CD4-positive, alpha-beta memory T cell (primary cell): ENCODE results near the gene NDUFV1. TPM values are rescaled to one million over a fixed set of nuclear protein-coding genes. Genes with fewer than 3 reads are reported as not detected.

Experiments used
- CTCF ChIA-PET: fragments of 350-600 bp; sonication (Branson Sonifier 250); formaldehyde crosslinking; loops from one replicate; lab custom pipeline; 2021; ENCODE audit warnings: inconsistent platforms; ENCODE audit not compliant: partially characterized antibody; lab: Charles Lee
- POLR2A ChIA-PET: fragments of 350-600 bp; sonication (Branson Sonifier 250); formaldehyde crosslinking; loops from one replicate; lab custom pipeline; 2021; ENCODE audit not compliant: partially characterized antibody; lab: Charles Lee
- DNase-seq, 5 donors: peaks; one replicate each; pipeline versions ENCODE4 v3.0.0 to v3.0.0-alpha.2; 2020 to 2022; ENCODE audit warnings: mixed read lengths in 1 of 5
- H3K27ac ChIP-seq: one replicate; pipeline ENCODE4 v1.7.0; 2013; ENCODE audit warnings: low read depth, low read length
- H3K27me3 ChIP-seq: 2 replicates; pipeline ENCODE4 v1.7.0; 2013; ENCODE audit warnings: mild to moderate bottlenecking, low read length, moderate library complexity; ENCODE audit not compliant: insufficient read depth
- H3K36me3 ChIP-seq: 2 replicates; pipeline ENCODE4 v1.7.0; 2013; ENCODE audit warnings: mild to moderate bottlenecking, low read length, moderate library complexity; ENCODE audit not compliant: insufficient read depth
- H3K4me1 ChIP-seq: 2 replicates; pipeline ENCODE4 v1.7.0; 2013; ENCODE audit warnings: mild to moderate bottlenecking, low read length, moderate library complexity; ENCODE audit not compliant: insufficient read depth
- H3K4me3 ChIP-seq, 2 donors: one replicate each; pipeline ENCODE4 v1.7.0; 2013; ENCODE audit warnings: low read length in 2 of 2, mild to moderate bottlenecking in 1 of 2
- H3K9me3 ChIP-seq, 2 donors: one replicate each; pipeline ENCODE4 v1.7.0; 2013; ENCODE audit warnings: low read length in 2 of 2, control low read depth in 1 of 2; ENCODE audit not compliant: control insufficient read depth in 1 of 2
- H3K27ac Mint-ChIP-seq, 7 donors: one replicate each; pipeline ENCODE4 v1.8.0; 2020 to 2021; ENCODE audit warnings: mixed read lengths in 7 of 7, mild to moderate bottlenecking in 6 of 7, inconsistent platforms in 3 of 7, moderate library complexity in 3 of 7
- H3K27me3 Mint-ChIP-seq, 2 donors: one replicate each; pipeline ENCODE4 v1.8.0; 2020 to 2021; ENCODE audit warnings: mixed read lengths in 2 of 2
- H3K36me3 Mint-ChIP-seq, 2 donors: one replicate each; pipeline ENCODE4 v1.8.0; 2020 to 2021; ENCODE audit warnings: mixed read lengths in 2 of 2, inconsistent platforms in 1 of 2, mild to moderate bottlenecking in 1 of 2
- H3K4me1 Mint-ChIP-seq, 4 donors: one replicate each; pipeline ENCODE4 v1.8.0; 2020 to 2021; ENCODE audit warnings: mixed read lengths in 4 of 4, mild to moderate bottlenecking in 1 of 4
- H3K4me3 Mint-ChIP-seq, 8 donors: one replicate each; pipeline ENCODE4 v1.8.0; 2020 to 2021; ENCODE audit warnings: mixed read lengths in 8 of 8, mild to moderate bottlenecking in 7 of 8, moderate library complexity in 6 of 8, inconsistent platforms in 3 of 8
- H3K9me3 Mint-ChIP-seq, 8 donors: one replicate each; pipeline ENCODE4 v1.8.0; 2020 to 2021; ENCODE audit warnings: mixed read lengths in 8 of 8, mild to moderate bottlenecking in 5 of 8, inconsistent platforms in 3 of 8, moderate library complexity in 1 of 8
- intact Hi-C: fragments of 100-400 bp; cut with micrococcal nuclease; formaldehyde crosslinking; loops from one replicate; pipeline ENCODE4 v1.15.1; 2023
- polyA plus RNA-seq, 2 donors: library from polyadenylated mRNA; unstranded; fragments of 300-500 nt; fragmentation: Illumina TruSeq; gene quantifications; one replicate each; pipeline ENCODE4 v1.2.3, GENCODE V29; 2021
- total RNA-seq, 2 experiments: library from RNA; stranded (reverse); gene quantifications; one replicate each; pipeline ENCODE4 v1.2.3, GENCODE V29; 2021

Gene NDUFV1
- total and polyA plus RNA-seq, 4 experiments from 2014 or later, result 124 to 212 (median 169) TPM

DNA sequence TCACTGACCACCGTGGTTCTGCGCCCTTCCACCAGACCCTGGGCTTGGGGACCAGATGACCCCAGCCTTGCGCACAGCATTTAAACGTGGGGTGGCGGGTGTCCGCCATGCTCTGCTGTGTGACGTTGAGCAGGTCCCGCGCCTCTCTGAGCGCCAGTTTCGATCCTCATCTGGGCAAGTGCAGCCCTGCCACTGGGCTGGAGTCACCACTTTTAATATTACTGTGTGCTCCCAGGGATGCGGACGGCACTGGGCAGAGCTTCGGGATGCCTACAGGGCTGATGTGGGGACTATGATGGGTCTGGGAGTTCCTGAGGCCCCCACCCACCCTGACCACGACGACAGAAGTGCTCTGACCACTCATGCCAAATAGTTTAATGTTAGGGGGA, 24.2 kb downstream of the NDUFV1 start:
- Histone ChIP-seq H3K4me1 (peaks cover 14% of the 10 kb centered on the region), H3K9me3 (no peaks in the 10 kb centered on the region), H3K27ac (peak overlapping the region; percentile 81), H3K4me3 (peak overlapping the region; percentile 3 to 84), H3K36me3 (no peaks in the 10 kb centered on the region), H3K27me3 (no peaks in the 10 kb centered on the region)
- Mint-ChIP-seq H3K27me3 (no peaks in the 10 kb centered on the region), H3K9me3 (peaks cover 0 to 2% (median 0%) of the 10 kb centered on the region in 8 donors), H3K4me3 (peak overlapping the region; percentile 78 to 91 (median 89)), H3K27ac (peak overlapping the region; percentile 61 to 96 (median 92)), H3K36me3 (no peaks in the 10 kb centered on the region), H3K4me1 (peaks cover 3 to 11% (median 6%) of the 10 kb centered on the region in 4 donors)
- CTCF ChIA-PET, result interaction anchor here (1.5 to 6.3 kb wide), 5 partner anchors 16 to 31 kb away, joined by 7 to 67 read pairs (median 12); partner anchors contain the start of gene ACY3
- POLR2A ChIA-PET, result interaction anchor here (0.6 to 3.3 kb wide), 7 partner anchors 15 to 391 kb away, joined by 3 to 44 read pairs (median 26); partner anchors contain the start of genes ACY3 and POLD4
- peak in 1 of 5 donors; percentile 22 for DNase-seq
- intact Hi-C loops, result loop anchor here (1.0 to 2.0 kb wide), 2 partner anchors 174 to 278 kb away; partner anchors contain the start of gene POLD4

DNA sequence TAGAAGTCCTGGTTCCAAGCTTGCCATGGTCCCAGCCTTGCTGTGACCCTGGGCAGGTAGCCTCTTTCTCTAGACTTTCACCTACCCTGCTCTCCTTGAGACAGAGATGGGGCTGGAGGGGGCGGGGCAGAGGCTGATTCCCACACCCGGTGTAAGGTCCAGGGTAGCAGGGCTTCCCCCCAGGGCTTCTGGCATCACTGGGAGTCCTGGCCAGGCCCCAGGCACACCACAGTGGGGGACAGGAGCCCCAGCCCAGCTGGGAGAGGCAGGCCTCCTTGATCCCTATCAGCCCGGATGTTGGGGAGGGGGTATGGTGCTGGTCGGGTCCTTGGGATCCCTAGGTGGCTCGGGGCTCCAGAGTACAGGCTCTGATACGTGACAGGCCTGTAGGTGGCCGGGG, 24.7 kb downstream of the NDUFV1 start:
- no peaks in the 10 kb centered on the region for H3K36me3 ChIP-seq
- CTCF ChIA-PET, result interaction anchor here (6.3 kb wide), 1 partner anchor 27 kb away, joined by 67 read pairs; no protein-coding TSS in a partner anchor
- no peaks in the 10 kb centered on the region for H3K9me3 ChIP-seq
- H3K27me3 ChIP-seq, result no peaks in the 10 kb centered on the region
- peaks cover 14% of the 10 kb centered on the region for H3K4me1 ChIP-seq
- H3K27ac Mint-ChIP-seq, result peak overlapping the region in 5 of 7 donors; percentile 46 to 95 (median 76)
- H3K27me3 Mint-ChIP-seq, result no peaks in the 10 kb centered on the region
- POLR2A ChIA-PET, result interaction anchor here (0.6 to 3.3 kb wide), 5 partner anchors 17 to 392 kb away, joined by 3 to 44 read pairs (median 6); partner anchors contain the start of gene ACY3
- H3K4me3 ChIP-seq, result no peak overlapping the region
- H3K27ac ChIP-seq, result peak overlapping the region; percentile 81
- H3K4me1 Mint-ChIP-seq, result peaks cover 3 to 11% (median 6%) of the 10 kb centered on the region in 4 donors
- H3K9me3 Mint-ChIP-seq, result no peaks in the 10 kb centered on the region
- H3K4me3 Mint-ChIP-seq, result peak overlapping the region; percentile 28 to 91 (median 88)
- no peak for DNase-seq
- H3K36me3 Mint-ChIP-seq, result no peaks in the 10 kb centered on the region
- intact Hi-C loops, result loop anchor here (2.0 kb wide), 1 partner anchor 173 kb away; no protein-coding TSS in a partner anchor

DNA sequence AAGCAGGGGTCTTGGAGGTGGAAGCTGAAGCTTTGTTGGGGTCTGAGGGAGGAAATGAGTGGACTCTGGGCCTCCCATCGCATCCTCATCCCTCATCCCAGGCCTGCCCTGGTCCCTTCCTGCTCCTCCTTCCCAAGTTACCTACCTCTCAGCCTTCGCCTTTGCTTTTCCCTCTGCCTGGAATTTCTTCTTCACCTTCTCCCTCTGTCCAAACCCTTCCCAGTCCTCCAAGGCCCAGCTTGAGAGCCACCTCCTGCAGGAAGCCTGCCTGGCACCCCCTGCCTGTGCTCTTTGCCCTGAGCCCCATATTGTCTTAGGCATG, 25.1 kb downstream of the NDUFV1 start:
- no peaks in the 10 kb centered on the region for H3K36me3 ChIP-seq
- H3K4me1 ChIP-seq, result peaks cover 14% of the 10 kb centered on the region
- no peak overlapping the region for H3K27ac ChIP-seq
- intact Hi-C loops, result loop anchor here (2.0 kb wide), 1 partner anchor 173 kb away; no protein-coding TSS in a partner anchor
- no peaks in the 10 kb centered on the region for H3K27me3 ChIP-seq
- H3K27ac Mint-ChIP-seq, result peak overlapping the region in 4 of 7 donors; percentile 66 to 82 (median 77)
- H3K9me3 ChIP-seq, result no peaks in the 10 kb centered on the region
- ChIA-PET POLR2A (interaction anchor here (1.0 to 3.3 kb wide), 2 partner anchors 17 to 19 kb away, joined by 4 to 44 read pairs; partner anchors contain the start of gene ACY3), CTCF (interaction anchor here (6.3 kb wide), 1 partner anchor 27 kb away, joined by 67 read pairs; no protein-coding TSS in a partner anchor)
- DNase-seq, result no peak
- no peaks in the 10 kb centered on the region for H3K9me3 Mint-ChIP-seq
- H3K4me1 Mint-ChIP-seq, result peaks cover 3 to 11% (median 6%) of the 10 kb centered on the region in 4 donors
- peak overlapping the region; percentile 5 to 79 (median 56) for H3K4me3 Mint-ChIP-seq
- no peaks in the 10 kb centered on the region for H3K27me3 Mint-ChIP-seq
- no peak overlapping the region for H3K4me3 ChIP-seq
- no peaks in the 10 kb centered on the region for H3K36me3 Mint-ChIP-seq

DNA sequence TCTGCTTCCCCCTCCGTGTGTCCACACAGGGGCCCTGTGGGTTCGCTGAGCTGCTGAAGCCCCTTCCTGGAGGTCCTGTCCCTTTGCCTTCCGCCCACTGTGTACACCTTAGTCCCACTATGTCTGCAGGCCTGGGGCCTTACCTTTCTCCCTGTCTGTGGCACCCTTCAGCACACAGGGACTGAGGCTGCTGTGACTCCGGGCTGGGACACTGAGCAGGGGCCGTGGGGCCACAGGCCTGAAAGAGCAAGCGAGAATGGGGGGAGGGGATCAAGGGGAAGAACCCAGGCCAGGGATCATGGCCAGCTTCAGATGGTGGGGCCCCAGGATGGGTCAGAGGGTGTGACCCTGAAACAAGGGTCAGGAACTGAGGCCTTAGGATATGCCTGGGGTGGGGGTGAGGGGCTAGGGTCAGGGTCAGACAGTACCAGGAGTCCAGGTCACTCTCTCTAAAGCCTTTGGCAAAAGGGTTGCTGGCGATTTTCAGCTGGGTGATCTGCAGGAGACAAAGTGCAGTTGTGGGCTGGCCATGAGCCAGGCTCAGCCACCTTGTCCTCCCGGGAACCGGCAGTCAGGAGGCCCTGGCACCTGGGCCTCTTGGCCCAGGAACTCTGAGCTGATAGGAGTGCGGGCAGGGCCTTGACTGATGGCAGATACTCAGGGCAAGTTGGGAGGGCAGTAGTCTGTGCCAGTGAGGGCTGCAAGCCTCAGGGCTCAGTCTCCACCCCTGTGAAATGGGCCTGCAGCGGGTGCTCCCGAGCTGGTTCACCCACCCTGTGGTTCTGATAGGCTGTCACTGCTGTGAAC, 25.6 kb downstream of the NDUFV1 start:
- H3K4me3 Mint-ChIP-seq, result peak overlapping the region in 6 of 8 donors; percentile 5 to 79 (median 62)
- Histone ChIP-seq H3K9me3 (no peaks in the 10 kb centered on the region), H3K27me3 (no peaks in the 10 kb centered on the region), H3K36me3 (no peaks in the 10 kb centered on the region), H3K27ac (no peak overlapping the region), H3K4me3 (no peak overlapping the region), H3K4me1 (peaks cover 14% of the 10 kb centered on the region)
- H3K4me1 Mint-ChIP-seq, result peaks cover 3 to 11% (median 6%) of the 10 kb centered on the region in 4 donors
- H3K36me3 Mint-ChIP-seq, result no peaks in the 10 kb centered on the region
- no peak for DNase-seq
- ChIA-PET CTCF (interaction anchor here (0.7 to 6.3 kb wide), 2 partner anchors 26 to 27 kb away, joined by 3 to 67 read pairs; no protein-coding TSS in a partner anchor), POLR2A (interaction anchor here (1.0 kb wide), 1 partner anchor 18 kb away, joined by 4 read pairs; the partner anchor contains the start of gene ACY3)
- intact Hi-C loops, result no loop called here
- no peaks in the 10 kb centered on the region for H3K27me3 Mint-ChIP-seq
- H3K9me3 Mint-ChIP-seq, result no peaks in the 10 kb centered on the region
- peak overlapping the region in 5 of 7 donors; percentile 57 to 82 (median 73) for H3K27ac Mint-ChIP-seq

DNA sequence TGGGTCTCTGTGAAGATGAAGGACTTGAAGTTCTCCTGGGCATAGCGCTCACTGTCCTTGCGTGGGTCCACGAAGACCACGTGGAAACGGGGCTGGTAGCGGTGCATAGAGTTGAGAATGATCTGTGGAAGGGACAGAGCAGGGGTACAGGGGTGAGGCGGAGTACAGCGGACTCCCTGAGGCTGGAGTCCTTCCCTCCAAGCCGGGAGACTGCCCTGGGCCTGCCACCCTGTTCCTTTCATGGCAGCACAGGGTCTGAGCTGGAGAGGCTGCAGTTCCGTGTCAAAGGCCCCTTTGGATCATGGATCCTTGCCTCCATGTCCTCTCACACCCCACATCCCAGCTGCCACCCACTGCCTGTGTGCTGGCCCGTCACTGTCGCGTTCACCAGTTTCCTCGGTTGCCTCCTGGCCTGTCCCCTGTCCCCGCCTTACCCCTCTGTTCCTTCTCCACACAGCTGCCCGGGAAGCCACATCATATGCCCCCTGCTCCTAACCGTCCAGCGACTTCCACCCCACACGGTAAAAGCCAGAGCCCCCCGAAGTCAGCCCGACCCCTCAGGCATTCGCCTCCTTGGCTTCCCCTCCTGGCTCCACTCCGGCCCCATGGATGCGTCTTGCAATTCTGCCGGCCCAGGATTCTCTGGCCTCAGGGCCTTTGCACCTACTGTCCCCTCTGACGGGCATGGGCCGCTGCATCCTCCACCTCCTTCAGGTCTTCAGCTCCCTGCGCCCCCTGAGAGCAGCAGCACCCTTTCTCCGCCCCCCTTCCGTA, 26.4 kb downstream of the NDUFV1 start:
- no peak for DNase-seq
- Histone ChIP-seq H3K4me3 (no peak overlapping the region), H3K27ac (no peak overlapping the region), H3K9me3 (no peaks in the 10 kb centered on the region), H3K36me3 (no peaks in the 10 kb centered on the region), H3K27me3 (no peaks in the 10 kb centered on the region), H3K4me1 (peaks cover 14% of the 10 kb centered on the region)
- ChIA-PET CTCF (interaction anchor here (0.7 kb wide), 1 partner anchor 26 kb away, joined by 3 read pairs; no protein-coding TSS in a partner anchor), POLR2A (no interaction called here)
- Mint-ChIP-seq H3K4me1 (peaks cover 3 to 11% (median 6%) of the 10 kb centered on the region in 4 donors), H3K9me3 (no peaks in the 10 kb centered on the region), H3K27me3 (no peaks in the 10 kb centered on the region), H3K36me3 (no peaks in the 10 kb centered on the region), H3K27ac (peak overlapping the region in 2 of 7 donors; percentile 73), H3K4me3 (peak overlapping the region in 2 of 8 donors; percentile 12 to 65)
- intact Hi-C loops, result no loop called here

DNA sequence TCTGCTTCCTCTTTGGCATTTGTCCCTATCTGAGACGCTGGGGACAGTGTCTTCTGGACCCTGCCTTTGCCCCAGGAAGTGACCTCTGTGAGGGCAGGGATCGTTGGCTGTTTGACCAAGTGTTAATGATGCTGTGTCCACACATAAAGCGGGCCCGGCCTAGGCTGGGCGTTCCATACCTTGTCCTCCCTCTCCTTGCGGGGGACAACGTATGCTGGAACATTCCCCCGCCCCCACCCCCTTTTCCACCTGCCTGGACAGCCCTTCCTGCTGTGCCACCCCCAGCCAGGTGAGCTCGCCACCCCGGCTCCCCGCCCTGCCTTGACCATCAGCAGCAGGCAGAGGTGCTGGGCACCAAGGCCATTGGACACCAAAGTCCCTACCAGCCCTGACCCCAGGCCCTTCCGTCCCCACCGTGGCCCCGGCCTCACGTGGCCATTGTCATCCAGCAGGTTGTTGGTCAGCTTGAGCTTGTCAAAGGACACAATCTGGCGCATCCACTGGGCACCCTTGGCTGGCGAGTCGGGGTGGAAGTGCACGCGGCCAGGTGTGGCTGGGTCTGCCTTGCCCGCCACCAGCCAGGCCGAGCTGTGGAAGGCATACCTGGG, 27.1 kb downstream of the NDUFV1 start:
- Histone ChIP-seq H3K36me3 (no peaks in the 10 kb centered on the region), H3K27me3 (no peaks in the 10 kb centered on the region), H3K9me3 (no peaks in the 10 kb centered on the region), H3K4me3 (no peak overlapping the region), H3K4me1 (peaks cover 13% of the 10 kb centered on the region), H3K27ac (no peak overlapping the region)
- no peaks in the 10 kb centered on the region for H3K9me3 Mint-ChIP-seq
- no peak for DNase-seq
- intact Hi-C loops, result no loop called here
- POLR2A ChIA-PET, result interaction anchor here (1.1 kb wide), 1 partner anchor 16 kb away, joined by 3 read pairs; the partner anchor contains the start of gene ACY3
- peaks cover 3 to 11% (median 6%) of the 10 kb centered on the region in 4 donors for H3K4me1 Mint-ChIP-seq
- H3K4me3 Mint-ChIP-seq, result peak overlapping the region in 1 of 8 donors; percentile 31
- H3K27me3 Mint-ChIP-seq, result no peaks in the 10 kb centered on the region
- no peaks in the 10 kb centered on the region for H3K36me3 Mint-ChIP-seq
- CTCF ChIA-PET, result interaction anchor here (2.0 kb wide), 1 partner anchor 13 kb away, joined by 6 read pairs; no protein-coding TSS in a partner anchor
- H3K27ac Mint-ChIP-seq, result peak overlapping the region in 1 of 7 donors; percentile 73
